GM21360 (cell line): ENCODE data around the gene TMEM69.
"Not testable (repeated sequence)": the region's sequence is repeated elsewhere in the genome, so short reads cannot be mapped to it uniquely, and the experiment has no call there.

Experiments used
- ATAC-seq: cut with Tn5 transposase; IDR thresholded peaks from one replicate; pipeline ENCODE4 v1.9.1; 2021; ENCODE audit warnings: mild to moderate bottlenecking, moderate library complexity; ENCODE audit not compliant: unreplicated experiment

TMEM69 gene

DNA sequence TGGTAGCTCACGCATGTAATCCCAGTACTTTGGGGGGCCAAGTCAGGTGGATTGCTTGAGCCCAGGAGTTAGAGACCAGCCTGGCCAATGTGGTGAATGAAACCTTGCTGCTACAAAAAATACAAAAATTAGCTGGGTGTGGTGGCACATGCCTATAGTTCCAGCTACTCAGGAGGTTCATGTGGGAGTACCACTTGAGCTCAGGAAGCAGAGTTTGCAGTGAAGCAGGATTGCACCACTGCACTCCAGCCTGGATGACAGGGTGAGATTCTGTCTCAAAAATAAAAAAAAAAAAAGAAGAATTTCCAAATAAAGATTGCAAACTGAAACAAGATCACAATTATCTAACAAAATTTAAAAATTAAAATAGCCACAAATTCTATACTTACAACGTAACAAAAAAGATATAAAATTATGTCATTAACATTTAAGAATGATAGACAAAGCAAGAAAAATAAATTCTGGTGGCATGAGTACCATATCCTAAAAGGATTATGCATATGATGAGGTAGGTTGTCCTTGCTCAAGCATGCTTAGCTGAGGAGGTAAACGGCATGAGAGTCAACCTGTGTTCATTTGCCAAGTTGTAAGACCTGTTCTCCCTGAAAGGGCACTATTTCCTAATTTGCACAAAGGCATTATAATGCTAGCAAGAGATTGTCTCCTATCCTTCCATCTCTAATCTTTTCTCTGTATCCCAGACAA, 42.2 kb downstream of the TMEM69 start:
- ATAC-seq, result no peak

DNA sequence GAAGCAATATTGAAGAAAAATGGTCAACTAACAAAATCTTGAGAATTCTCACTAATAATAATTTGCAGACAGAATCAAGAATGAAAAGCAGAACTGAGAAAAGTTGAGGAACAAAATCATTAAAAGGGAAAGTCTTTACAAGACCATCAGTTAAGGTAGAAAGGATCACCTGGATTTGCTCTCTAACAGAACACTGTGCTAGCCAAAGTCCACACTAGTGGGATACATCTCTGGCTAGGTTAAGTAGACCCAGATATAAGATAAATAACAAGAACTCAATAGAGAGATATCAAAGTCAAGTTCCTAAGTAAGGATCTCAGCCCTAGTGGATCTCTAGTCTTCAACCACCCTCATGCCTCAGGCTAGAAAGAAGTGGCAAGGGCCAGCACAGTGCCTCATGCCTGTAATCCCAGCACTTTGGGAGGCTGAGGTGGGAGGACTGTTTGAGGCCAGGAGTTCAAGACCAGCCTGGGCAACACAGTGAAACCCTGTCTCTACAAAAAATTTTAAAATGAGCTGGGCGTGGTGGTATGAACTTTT, 42.9 kb downstream of the TMEM69 start:
- no peak for ATAC-seq

DNA sequence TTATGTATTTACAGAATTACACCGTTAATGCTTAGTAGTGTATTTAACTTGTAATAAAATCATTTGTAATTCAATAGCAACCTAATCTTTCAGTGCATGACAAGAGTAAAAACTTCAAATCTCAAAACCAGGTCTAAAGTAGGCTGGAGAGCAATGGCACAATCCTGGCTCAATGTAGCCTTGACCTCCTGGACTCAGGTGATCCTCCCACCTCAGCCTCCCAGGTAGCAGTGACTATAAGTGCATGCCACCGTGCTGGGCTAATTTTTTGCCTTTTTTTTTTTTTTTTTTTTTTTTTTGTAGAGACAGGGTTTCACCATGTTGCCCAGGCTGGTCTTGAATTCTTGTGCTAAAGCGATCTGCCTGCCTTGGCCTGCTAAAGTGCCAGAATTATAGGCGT, 51.2 kb downstream of the TMEM69 start:
- no peak for ATAC-seq

DNA sequence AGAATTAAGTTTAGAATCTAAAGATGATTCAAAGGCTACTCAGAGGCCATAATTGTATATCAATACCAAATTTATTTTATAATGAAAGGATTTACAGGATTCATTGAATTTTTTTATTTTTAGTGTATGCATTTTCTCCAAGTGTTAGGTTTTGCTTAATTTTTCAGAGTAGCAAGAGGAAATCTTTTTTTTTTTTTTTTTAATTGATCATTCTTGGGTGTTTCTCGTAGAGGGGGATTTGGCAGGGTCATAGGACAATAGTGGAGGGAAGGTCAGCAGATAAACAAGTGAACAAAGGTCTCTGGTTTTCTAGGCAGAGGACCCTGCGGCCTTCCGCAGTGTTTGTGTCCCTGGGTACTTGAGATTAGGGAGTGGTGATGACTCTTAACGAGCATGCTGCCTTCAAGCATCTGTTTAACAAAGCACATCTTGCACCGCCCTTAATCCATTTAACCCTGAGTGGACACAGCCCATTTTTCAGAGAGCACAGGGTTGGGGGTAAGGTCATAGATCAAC, 51.7 kb downstream of the TMEM69 start:
- ATAC-seq, result not testable (repeated sequence)
